Activated CD8-positive, alpha-beta memory T cell treated with anti-CD3 and anti-CD28 coated beads for 1 hour (primary cell): ENCODE results near the gene PTN.

Source experiments
- DNase-seq, 2 donors: peaks; one replicate each; pipeline ENCODE4 v3.0.0-alpha.2; 2020; ENCODE audit warnings: low read depth in 1 of 2; ENCODE audit errors: extremely low read depth in 1 of 2

PTN gene

GRCh38 chr7:137343281-137343841, at the start of gene PTN:
Gene PTN (minus strand): TSS chr7:137343733. CDS start chr7:137254973, 88,760 bp downstream.
- DNase-seq, result no peak

GRCh38 chr7:137390076-137390475, 46.5 kb upstream of the PTN start:
- DNase-seq, result no peak

GRCh38 chr7:137388916-137389315, 45.4 kb upstream of the PTN start:
- no peak for DNase-seq

GRCh38 chr7:137386966-137387365, 43.4 kb upstream of the PTN start:
- DNase-seq, result no peak

GRCh38 chr7:137381045-137381444, 37.5 kb upstream of the PTN start:
- DNase-seq, result no peak

GRCh38 chr7:137373507-137373906, 30.0 kb upstream of the PTN start:
- no peak for DNase-seq

- DNase-seq, result no peak
Observed at GRCh38 chr7:137371616-137372015, 28.1 kb upstream of the PTN start.

GRCh38 chr7:137366995-137367394, 23.5 kb upstream of the PTN start:
- no peak for DNase-seq

GRCh38 chr7:137363683-137364082, 20.1 kb upstream of the PTN start:
- DNase-seq, result no peak

GRCh38 chr7:137360087-137360679, 16.6 kb upstream of the PTN start:
- no peak for DNase-seq

- no peak for DNase-seq
Observed at GRCh38 chr7:137354961-137355360, 11.4 kb upstream of the PTN start.

- DNase-seq, result no peak
Observed at GRCh38 chr7:137354396-137354795, 10.9 kb upstream of the PTN start.

- DNase-seq, result no peak
Observed at GRCh38 chr7:137351941-137352340, 8.4 kb upstream of the PTN start.

- no peak for DNase-seq
Observed at GRCh38 chr7:137345799-137346449, 2.4 kb upstream of the PTN start.

- no peak for DNase-seq
Observed at GRCh38 chr7:137342828-137343261, 688 bp downstream of the PTN start.

- no peak for DNase-seq
Observed at GRCh38 chr7:137342265-137342664, 1.3 kb downstream of the PTN start.

- no peak for DNase-seq
Observed at GRCh38 chr7:137337902-137338301, 5.6 kb downstream of the PTN start.

GRCh38 chr7:137335814-137336213, 7.7 kb downstream of the PTN start:
- no peak for DNase-seq

- DNase-seq, result no peak
Observed at GRCh38 chr7:137331378-137331777, 12.2 kb downstream of the PTN start.

GRCh38 chr7:137329411-137329810, 14.1 kb downstream of the PTN start:
- no peak for DNase-seq

- no peak for DNase-seq
Observed at GRCh38 chr7:137328373-137329120, 15.0 kb downstream of the PTN start.

GRCh38 chr7:137325927-137326326, 17.6 kb downstream of the PTN start:
- no peak for DNase-seq
